Liver (tissue), 3 donors: ENCODE results near the gene FSD1L.

ENCODE experiments used
- CTCF ChIP-seq: fragments of 150-350 bp; IDR thresholded peaks from 2 replicates; pipeline ENCODE4 v1.5.1; 2017; ENCODE audit warnings: improper control_type of control experiment, low read depth, low read length; ENCODE audit not compliant: missing input control
- JUND ChIP-seq, 2 donors: IDR thresholded peaks; 2 replicates each; pipeline ENCODE4 v1.6.1; 2016; ENCODE audit warnings: antibody characterized with exemption in 2 of 2
- REST ChIP-seq: IDR thresholded peaks from 2 replicates; pipeline ENCODE4 v1.6.1; 2016; ENCODE audit warnings: antibody characterized with exemption, mild to moderate bottlenecking
- TAF1 ChIP-seq: conservative IDR thresholded peaks from 2 replicates; pipeline ENCODE4 v1.6.1; 2016; ENCODE audit warnings: antibody characterized with exemption, mild to moderate bottlenecking
- donor health status: healthy.
- donor health status: healthy.

- TF ChIP-seq CTCF (no peak), REST (no peak), JUND (IDR thresholded peaks at IDR 0.05) (no peak), TAF1 (no peak)
Observed at GRCh38 chr9:105437704-105438103, 10.1 kb upstream of the FSD1L start.
